ENCODE results near the gene SUSD3. TPM values are rescaled to one million over a fixed set of nuclear protein-coding genes. Genes with fewer than 3 reads are reported as not detected.

SUSD3 gene
- total and polyA plus RNA-seq, 10 of the 15 experiments (the other 5 are each of a cell fraction or from before 2014, with no cell fraction given), result 2.5 to 92.0 (median 31.1) TPM

DNA sequence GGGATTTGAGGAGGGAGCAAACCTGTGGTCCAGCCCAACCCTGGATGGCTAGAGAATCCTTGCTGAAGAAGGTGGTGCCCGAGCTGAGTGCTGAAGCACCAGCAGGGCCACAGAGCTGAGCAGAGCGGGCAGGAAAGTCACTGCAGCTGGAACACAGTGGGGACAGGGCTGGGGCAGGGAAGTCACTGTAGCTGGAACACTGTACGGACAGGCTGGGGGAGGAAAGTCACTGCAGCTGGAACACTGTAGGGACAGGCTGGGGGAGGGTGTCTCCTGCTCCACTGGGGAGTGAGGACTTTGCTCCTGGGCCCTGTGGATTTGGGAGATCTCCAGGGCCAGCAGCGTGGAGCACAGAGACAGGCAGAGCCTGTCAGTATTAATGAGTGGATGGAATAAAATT lies 9.0 kb upstream of the SUSD3 start:
- Histone ChIP-seq H3K9me3 (replicated peaks; ENCODE audit: control insufficient read depth, insufficient read depth, low read length) (no peaks in the 10 kb centered on the region), H3K4me2 (ENCODE audit: control insufficient read depth, insufficient read depth) (no peak overlapping the region), H4K20me1 (ENCODE audit: control insufficient read depth, insufficient read depth) (no peaks in the 10 kb centered on the region), H3K36me3 (ENCODE audit: control insufficient read depth in 2 of 2, insufficient read depth in 2 of 2, low read length in 1 of 2) (no peaks in the 10 kb centered on the region), H3K9ac (ENCODE audit: control insufficient read depth, insufficient read depth, low read length) (no peak overlapping the region), H3K4me3 (no peak overlapping the region), H3K27ac (ENCODE audit: control insufficient read depth, insufficient read depth) (no peak overlapping the region), H3K79me2 (ENCODE audit: control insufficient read depth, insufficient read depth, low read length) (no peaks in the 10 kb centered on the region), H3K27me3 (replicated peaks in 1 of 2; ENCODE audit: control insufficient read depth in 2 of 2, insufficient read depth in 2 of 2, low read length in 1 of 2) (no peaks in the 10 kb centered on the region; a peak in 1 of 4 replicates), H2AFZ (ENCODE audit: control insufficient read depth, low read depth, low read length) (no peak overlapping the region), H3K4me1 (ENCODE audit: control insufficient read depth, insufficient read depth, low read length) (no peaks in the 10 kb centered on the region)
- WGBS (ENCODE audit: insufficient coverage, insufficient replicate concordance, low lambda C conversion rate, missing lambda C conversion rate), result 20% methylated on average over 4 of the region's 4 CpGs
- DNase-seq (ENCODE audit: low read depth, low spot score) (no peak), ATAC-seq (no peak), FAIRE-seq (no peak)
- intact Hi-C loops (cut with micrococcal nuclease; ENCODE audit: unreplicated experiment) (no loop called here), in situ Hi-C loops (cut with MboI) (no loop called here)
- ChIA-PET RAD21 (ENCODE audit: unreplicated experiment) (interaction anchor here (2.1 kb wide), 1 partner anchor 46 kb away, joined by 5 read pairs; no protein-coding TSS in a partner anchor), CTCF (interaction anchor here (2.1 kb wide), 1 partner anchor 46 kb away, joined by 8 read pairs; no protein-coding TSS in a partner anchor), POLR2A (interaction anchor here (1.2 kb wide), 1 partner anchor 10 kb away, joined by 3 read pairs; no protein-coding TSS in a partner anchor), SMC1A (ENCODE audit: uncharacterized antibody, unreplicated experiment) (interaction anchor here (1.2 kb wide), 1 partner anchor 48 kb away, joined by 3 read pairs; no protein-coding TSS in a partner anchor)
- BruUV-seq (replicated peaks), result no TSS peak
- TF ChIP-seq BCL11A (IDR thresholded peaks at IDR 0.05; ENCODE audit: low read depth, low read length), result no peak
- no peak for TF ChIP-seq FOXM1 (IDR thresholded peaks at IDR 0.05; ENCODE audit: low read depth, low read length)
- TF ChIP-seq ZNF207 (IDR thresholded peaks at IDR 0.05; ENCODE audit: borderline replicate concordance), result no peak
- TF ChIP-seq, protein P1, sequence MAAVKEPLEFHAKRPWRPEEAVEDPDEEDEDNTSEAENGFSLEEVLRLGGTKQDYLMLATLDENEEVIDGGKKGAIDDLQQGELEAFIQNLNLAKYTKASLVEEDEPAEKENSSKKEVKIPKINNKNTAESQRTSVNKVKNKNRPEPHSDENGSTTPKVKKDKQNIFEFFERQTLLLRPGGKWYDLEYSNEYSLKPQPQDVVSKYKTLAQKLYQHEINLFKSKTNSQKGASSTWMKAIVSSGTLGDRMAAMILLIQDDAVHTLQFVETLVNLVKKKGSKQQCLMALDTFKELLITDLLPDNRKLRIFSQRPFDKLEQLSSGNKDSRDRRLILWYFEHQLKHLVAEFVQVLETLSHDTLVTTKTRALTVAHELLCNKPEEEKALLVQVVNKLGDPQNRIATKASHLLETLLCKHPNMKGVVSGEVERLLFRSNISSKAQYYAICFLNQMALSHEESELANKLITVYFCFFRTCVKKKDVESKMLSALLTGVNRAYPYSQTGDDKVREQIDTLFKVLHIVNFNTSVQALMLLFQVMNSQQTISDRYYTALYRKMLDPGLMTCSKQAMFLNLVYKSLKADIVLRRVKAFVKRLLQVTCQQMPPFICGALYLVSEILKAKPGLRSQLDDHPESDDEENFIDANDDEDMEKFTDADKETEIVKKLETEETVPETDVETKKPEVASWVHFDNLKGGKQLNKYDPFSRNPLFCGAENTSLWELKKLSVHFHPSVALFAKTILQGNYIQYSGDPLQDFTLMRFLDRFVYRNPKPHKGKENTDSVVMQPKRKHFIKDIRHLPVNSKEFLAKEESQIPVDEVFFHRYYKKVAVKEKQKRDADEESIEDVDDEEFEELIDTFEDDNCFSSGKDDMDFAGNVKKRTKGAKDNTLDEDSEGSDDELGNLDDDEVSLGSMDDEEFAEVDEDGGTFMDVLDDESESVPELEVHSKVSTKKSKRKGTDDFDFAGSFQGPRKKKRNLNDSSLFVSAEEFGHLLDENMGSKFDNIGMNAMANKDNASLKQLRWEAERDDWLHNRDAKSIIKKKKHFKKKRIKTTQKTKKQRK (IDR thresholded peaks at IDR 0.05; ENCODE audit: low read depth, low read length), result no peak
- TF ChIP-seq NFIC (IDR thresholded peaks at IDR 0.05; ENCODE audit: low read depth, low read length), result no peak
- TF ChIP-seq TBL1XR1 (IDR thresholded peaks at IDR 0.05; ENCODE audit: low read depth, low read length), result no peak
- no peak for TF ChIP-seq PML (IDR thresholded peaks at IDR 0.05; ENCODE audit: low read length)
- TF ChIP-seq, protein P2, sequence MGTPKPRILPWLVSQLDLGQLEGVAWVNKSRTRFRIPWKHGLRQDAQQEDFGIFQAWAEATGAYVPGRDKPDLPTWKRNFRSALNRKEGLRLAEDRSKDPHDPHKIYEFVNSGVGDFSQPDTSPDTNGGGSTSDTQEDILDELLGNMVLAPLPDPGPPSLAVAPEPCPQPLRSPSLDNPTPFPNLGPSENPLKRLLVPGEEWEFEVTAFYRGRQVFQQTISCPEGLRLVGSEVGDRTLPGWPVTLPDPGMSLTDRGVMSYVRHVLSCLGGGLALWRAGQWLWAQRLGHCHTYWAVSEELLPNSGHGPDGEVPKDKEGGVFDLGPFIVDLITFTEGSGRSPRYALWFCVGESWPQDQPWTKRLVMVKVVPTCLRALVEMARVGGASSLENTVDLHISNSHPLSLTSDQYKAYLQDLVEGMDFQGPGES (IDR thresholded peaks at IDR 0.05), result no peak
- TF ChIP-seq EZH2 (IDR thresholded peaks at IDR 0.05; ENCODE audit: borderline replicate concordance, control insufficient read depth, low read depth, low read length), result no peak
- no peak for TF ChIP-seq NFYA (IDR thresholded peaks at IDR 0.05; ENCODE audit: borderline replicate concordance, low read depth, low read length)
- TF ChIP-seq YY1 (IDR thresholded peaks at IDR 0.05; ENCODE audit: low read depth, low read length), result no peak
- TF ChIP-seq, protein P3, sequence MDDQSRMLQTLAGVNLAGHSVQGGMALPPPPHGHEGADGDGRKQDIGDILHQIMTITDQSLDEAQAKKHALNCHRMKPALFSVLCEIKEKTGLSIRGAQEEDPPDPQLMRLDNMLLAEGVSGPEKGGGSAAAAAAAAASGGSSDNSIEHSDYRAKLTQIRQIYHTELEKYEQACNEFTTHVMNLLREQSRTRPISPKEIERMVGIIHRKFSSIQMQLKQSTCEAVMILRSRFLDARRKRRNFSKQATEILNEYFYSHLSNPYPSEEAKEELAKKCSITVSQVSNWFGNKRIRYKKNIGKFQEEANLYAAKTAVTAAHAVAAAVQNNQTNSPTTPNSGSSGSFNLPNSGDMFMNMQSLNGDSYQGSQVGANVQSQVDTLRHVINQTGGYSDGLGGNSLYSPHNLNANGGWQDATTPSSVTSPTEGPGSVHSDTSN (IDR thresholded peaks at IDR 0.05; ENCODE audit: insufficient replicate concordance, low read depth, low read length), result no peak
- no peak for TF ChIP-seq NRF1 (conservative IDR thresholded peaks at IDR 0.05; ENCODE audit: low read depth, low read length)
- TF ChIP-seq, protein P4, sequence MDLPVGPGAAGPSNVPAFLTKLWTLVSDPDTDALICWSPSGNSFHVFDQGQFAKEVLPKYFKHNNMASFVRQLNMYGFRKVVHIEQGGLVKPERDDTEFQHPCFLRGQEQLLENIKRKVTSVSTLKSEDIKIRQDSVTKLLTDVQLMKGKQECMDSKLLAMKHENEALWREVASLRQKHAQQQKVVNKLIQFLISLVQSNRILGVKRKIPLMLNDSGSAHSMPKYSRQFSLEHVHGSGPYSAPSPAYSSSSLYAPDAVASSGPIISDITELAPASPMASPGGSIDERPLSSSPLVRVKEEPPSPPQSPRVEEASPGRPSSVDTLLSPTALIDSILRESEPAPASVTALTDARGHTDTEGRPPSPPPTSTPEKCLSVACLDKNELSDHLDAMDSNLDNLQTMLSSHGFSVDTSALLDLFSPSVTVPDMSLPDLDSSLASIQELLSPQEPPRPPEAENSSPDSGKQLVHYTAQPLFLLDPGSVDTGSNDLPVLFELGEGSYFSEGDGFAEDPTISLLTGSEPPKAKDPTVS (IDR thresholded peaks at IDR 0.05; ENCODE audit: low read depth, low read length), result no peak
- no peak for TF ChIP-seq ZBED1 (IDR thresholded peaks at IDR 0.05; ENCODE audit: borderline replicate concordance)
